ENCODE results near the gene GOLGA8J.
"Not testable (repeated sequence)": the region's sequence is repeated elsewhere in the genome, so short reads cannot be mapped to it uniquely, and the experiment has no call there.

DNA sequence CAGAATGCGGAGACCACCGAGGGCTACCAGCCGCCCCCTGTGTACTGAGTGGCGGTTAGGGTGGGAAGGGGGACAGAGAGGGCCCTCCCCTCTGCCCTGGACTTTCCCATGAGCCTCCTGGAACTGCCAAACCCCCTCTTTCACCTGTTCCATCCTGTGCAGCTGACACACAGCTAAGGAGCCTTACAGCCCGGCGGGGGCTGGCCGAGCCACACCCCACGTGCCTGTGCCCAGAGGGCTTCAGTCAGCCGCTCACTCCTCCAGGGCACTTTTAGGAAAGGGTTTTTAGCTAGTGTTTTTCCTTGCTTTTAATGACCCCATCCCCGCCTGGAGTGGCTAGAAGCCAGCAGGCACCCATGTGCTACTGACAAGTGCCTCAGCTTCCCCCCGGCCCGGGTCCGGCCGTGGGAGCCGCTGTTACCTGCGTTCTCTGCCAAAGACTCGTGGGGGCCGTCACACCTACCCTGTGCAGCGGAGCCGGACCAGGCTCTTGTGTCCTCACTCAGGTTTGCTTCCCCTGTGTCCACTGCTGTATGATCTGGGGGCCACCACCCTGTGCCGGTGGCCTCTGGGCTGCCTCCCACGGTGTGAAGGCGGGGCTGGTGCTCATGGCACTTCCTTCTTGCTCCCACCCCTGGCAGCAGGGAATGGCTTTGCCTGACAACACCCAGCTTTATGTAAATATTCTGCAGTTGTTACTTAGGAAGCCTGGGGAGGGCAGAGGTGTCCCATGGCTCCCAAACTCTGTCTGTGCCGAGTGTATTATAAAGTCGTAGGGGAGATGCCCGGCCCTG is 37.3 kb upstream of the GOLGA8J start:
- TF ChIP-seq, protein P1, sequence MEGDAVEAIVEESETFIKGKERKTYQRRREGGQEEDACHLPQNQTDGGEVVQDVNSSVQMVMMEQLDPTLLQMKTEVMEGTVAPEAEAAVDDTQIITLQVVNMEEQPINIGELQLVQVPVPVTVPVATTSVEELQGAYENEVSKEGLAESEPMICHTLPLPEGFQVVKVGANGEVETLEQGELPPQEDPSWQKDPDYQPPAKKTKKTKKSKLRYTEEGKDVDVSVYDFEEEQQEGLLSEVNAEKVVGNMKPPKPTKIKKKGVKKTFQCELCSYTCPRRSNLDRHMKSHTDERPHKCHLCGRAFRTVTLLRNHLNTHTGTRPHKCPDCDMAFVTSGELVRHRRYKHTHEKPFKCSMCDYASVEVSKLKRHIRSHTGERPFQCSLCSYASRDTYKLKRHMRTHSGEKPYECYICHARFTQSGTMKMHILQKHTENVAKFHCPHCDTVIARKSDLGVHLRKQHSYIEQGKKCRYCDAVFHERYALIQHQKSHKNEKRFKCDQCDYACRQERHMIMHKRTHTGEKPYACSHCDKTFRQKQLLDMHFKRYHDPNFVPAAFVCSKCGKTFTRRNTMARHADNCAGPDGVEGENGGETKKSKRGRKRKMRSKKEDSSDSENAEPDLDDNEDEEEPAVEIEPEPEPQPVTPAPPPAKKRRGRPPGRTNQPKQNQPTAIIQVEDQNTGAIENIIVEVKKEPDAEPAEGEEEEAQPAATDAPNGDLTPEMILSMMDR (conservative IDR thresholded peaks at IDR 0.05 in 1 of 2, IDR thresholded peaks at IDR 0.05 in 1 of 2; ENCODE audit: low read depth in 1 of 2, low read length in 2 of 2): not testable (repeated sequence)
- TF ChIP-seq EZH2 (IDR thresholded peaks at IDR 0.05; ENCODE audit: low read length, missing control alignments): not testable (repeated sequence)

Measured in fibroblast of lung (primary cell).